Endothelial cell (in vitro differentiated cells): ENCODE results near the gene NCMAP. TPM values are rescaled to one million over a fixed set of nuclear protein-coding genes. Genes with fewer than 3 reads are reported as not detected.

Experiments
- DNase-seq: peaks from one replicate; pipeline ENCODE4 v3.0.0; 2021; ENCODE audit warnings: low spot score
- H3K27ac Mint-ChIP-seq: one replicate; pipeline ENCODE4 v1.8.0; 2021; ENCODE audit warnings: mixed read lengths, inconsistent platforms; ENCODE audit not compliant: unreplicated experiment
- H3K27me3 Mint-ChIP-seq: one replicate; pipeline ENCODE4 v1.8.0; 2021; ENCODE audit warnings: mild to moderate bottlenecking, moderate library complexity, mixed read lengths, inconsistent platforms; ENCODE audit not compliant: unreplicated experiment
- H3K36me3 Mint-ChIP-seq: one replicate; pipeline ENCODE4 v1.8.0; 2021; ENCODE audit warnings: mild to moderate bottlenecking, low read depth, mixed read lengths, inconsistent platforms; ENCODE audit not compliant: unreplicated experiment
- H3K4me1 Mint-ChIP-seq: one replicate; pipeline ENCODE4 v1.8.0; 2021; ENCODE audit warnings: mild to moderate bottlenecking, mixed read lengths, inconsistent platforms; ENCODE audit not compliant: unreplicated experiment
- H3K4me3 Mint-ChIP-seq: one replicate; pipeline ENCODE4 v1.8.0; 2021; ENCODE audit warnings: mild to moderate bottlenecking, mixed read lengths, inconsistent platforms; ENCODE audit not compliant: unreplicated experiment
- H3K9me3 Mint-ChIP-seq: one replicate; pipeline ENCODE4 v1.8.0; 2021; ENCODE audit warnings: mixed read lengths, inconsistent platforms; ENCODE audit not compliant: unreplicated experiment
- CTCF ChIP-seq: fragments of 200-600 bp; sonication (generic); IDR thresholded peaks from one replicate; pipeline ENCODE4 v1.5.0; 2021; ENCODE audit warnings: antibody characterized with exemption; ENCODE audit not compliant: unreplicated experiment
- total RNA-seq: library from RNA; stranded (reverse); fragmentation: NEBNext Ultra II Directional; extraction: Animal tissue kit (Norgen Biotek cat#: 25700); gene quantifications from one replicate; pipeline ENCODE4 v1.2.1, GENCODE V29; 2021; ENCODE audit not compliant: unreplicated experiment

NCMAP gene
- total RNA-seq, 1 donor from 2014 or later = 0.05 TPM

DNA sequence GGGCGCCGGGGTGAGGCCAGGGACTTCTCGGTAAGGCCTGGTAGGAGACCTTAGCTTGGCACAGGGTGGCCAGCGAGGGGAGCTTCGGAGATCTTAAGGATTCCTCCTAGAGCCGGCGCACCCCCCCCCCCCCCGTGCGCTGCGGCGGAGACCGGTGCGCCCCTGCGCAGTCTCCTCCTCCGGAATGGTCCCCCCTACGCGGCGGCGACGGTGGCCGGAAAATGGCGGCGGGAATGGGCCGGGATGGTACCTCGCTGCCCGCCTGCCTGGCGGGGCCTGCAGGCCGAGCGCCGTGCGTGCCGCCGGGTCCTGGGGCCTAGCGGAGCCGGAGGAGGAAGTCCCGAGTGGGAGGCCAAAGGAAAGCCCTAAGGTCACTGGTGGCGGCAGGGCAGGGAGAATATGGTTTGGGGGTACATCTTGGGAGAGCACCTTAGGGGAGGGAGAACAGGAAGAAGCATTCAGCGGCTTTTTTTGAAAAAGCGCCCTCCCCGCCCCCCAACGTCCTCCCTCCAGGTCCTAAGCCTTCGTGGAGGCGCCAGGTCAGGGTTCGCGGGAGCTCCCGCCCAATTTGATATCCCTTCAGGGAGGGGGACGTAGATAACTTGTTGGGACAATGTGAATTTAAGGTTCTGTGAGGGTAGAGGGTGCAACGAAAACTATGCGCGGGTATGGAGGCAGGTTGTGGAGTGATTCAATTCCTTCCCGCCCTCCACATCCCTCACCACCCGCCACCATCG, 87.6 kb downstream of the NCMAP start:
- peaks cover 14% of the 10 kb centered on the region for H3K36me3 Mint-ChIP-seq
- DNase-seq = peak; percentile 46
- H3K27me3 Mint-ChIP-seq = peaks cover 17% of the 10 kb centered on the region
- H3K4me1 Mint-ChIP-seq = peaks cover 13% of the 10 kb centered on the region
- no peak for TF ChIP-seq CTCF
- no peaks in the 10 kb centered on the region for H3K9me3 Mint-ChIP-seq
- H3K4me3 Mint-ChIP-seq = peak overlapping the region; percentile 95
- H3K27ac Mint-ChIP-seq = peak overlapping the region; percentile 82

GRCh38 chr1:24644100-24644384, 88.2 kb downstream of the NCMAP start:
- peak overlapping the region; percentile 95 for H3K4me3 Mint-ChIP-seq
- peaks cover 19% of the 10 kb centered on the region for H3K36me3 Mint-ChIP-seq
- no peaks in the 10 kb centered on the region for H3K9me3 Mint-ChIP-seq
- TF ChIP-seq CTCF = no peak
- DNase-seq = peak; percentile 8
- peaks cover 17% of the 10 kb centered on the region for H3K27me3 Mint-ChIP-seq
- peaks cover 13% of the 10 kb centered on the region for H3K4me1 Mint-ChIP-seq
- H3K27ac Mint-ChIP-seq = peak overlapping the region; percentile 82

GRCh38 chr1:24648919-24649318, 93.0 kb downstream of the NCMAP start:
- no peak overlapping the region for H3K27ac Mint-ChIP-seq
- DNase-seq = no peak
- H3K9me3 Mint-ChIP-seq = no peaks in the 10 kb centered on the region
- peaks cover 40% of the 10 kb centered on the region for H3K36me3 Mint-ChIP-seq
- peak overlapping the region; percentile 42 for H3K4me3 Mint-ChIP-seq
- peaks cover 4% of the 10 kb centered on the region for H3K27me3 Mint-ChIP-seq
- peaks cover 6% of the 10 kb centered on the region for H3K4me1 Mint-ChIP-seq
- TF ChIP-seq CTCF = no peak

DNA sequence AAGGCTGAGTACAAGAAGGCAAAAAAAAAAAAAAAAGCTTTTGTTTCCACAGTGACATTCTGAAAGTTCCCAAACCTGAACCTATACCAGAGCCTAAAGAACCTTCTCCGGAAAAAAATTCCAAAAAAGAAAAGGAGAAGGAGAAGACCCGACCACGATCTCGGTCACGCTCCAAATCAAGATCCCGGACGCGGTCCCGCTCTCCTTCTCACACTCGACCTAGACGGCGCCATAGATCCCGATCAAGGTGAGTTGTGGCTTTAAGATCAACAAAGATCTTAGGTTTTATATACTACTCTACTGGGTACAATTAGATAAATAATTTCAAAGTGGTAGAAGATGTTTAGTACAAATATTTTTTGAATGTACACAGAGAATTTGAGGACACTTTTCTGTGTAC, 96.5 kb downstream of the NCMAP start:
- H3K27ac Mint-ChIP-seq = no peak overlapping the region
- TF ChIP-seq CTCF = no peak

GRCh38 chr1:24654010-24654409, 98.1 kb downstream of the NCMAP start:
- no peaks in the 10 kb centered on the region for H3K27me3 Mint-ChIP-seq
- DNase-seq = no peak
- H3K27ac Mint-ChIP-seq = no peak overlapping the region
- no peaks in the 10 kb centered on the region for H3K9me3 Mint-ChIP-seq
- TF ChIP-seq CTCF = no peak
- H3K4me1 Mint-ChIP-seq = no peaks in the 10 kb centered on the region
- peaks cover 56% of the 10 kb centered on the region for H3K36me3 Mint-ChIP-seq
- H3K4me3 Mint-ChIP-seq = no peak overlapping the region

More for the DNA sequence above, 96.5 kb downstream of the NCMAP start:
- H3K4me1 Mint-ChIP-seq = no peaks in the 10 kb centered on the region
- no peaks in the 10 kb centered on the region for H3K27me3 Mint-ChIP-seq
- H3K36me3 Mint-ChIP-seq = peaks cover 58% of the 10 kb centered on the region
- peak overlapping the region; percentile 11 for H3K4me3 Mint-ChIP-seq
- H3K9me3 Mint-ChIP-seq = no peaks in the 10 kb centered on the region
- no peak for DNase-seq
